Pancreas (tissue), 10 donors: ENCODE measurements around the gene ATF2. TPM values are rescaled to one million over a fixed set of nuclear protein-coding genes. Genes with fewer than 3 reads are reported as not detected.
"Not testable (repeated sequence)": the region's sequence is repeated elsewhere in the genome, so short reads cannot be mapped to it uniquely, and the experiment has no call there.

Experiments
- ATAC-seq, 4 donors: fragments of 200-7000 bp; cut with Tn5 transposase; one replicate each; pipeline versions ENCODE4 v1.8.0 to v1.9.1; 2020; ENCODE audit warnings: mild to moderate bottlenecking in 4 of 4, moderate library complexity in 4 of 4
- DNase-seq, 6 donors: peaks; one replicate each; pipeline ENCODE4 v3.0.0-alpha.2; 2020
- FAIRE-seq: peaks from 2 replicates; lab custom pipeline; 2012; peaks lifted over from hg19 to GRCh38; lab: Jason Lieb, UNC
- H3K27ac ChIP-seq, 4 donors: fragments of 200-600 bp; sonication (generic); 1 replicate in 3 of 4; 2 replicates in 1 of 4; pipeline versions ENCODE4 v1.5.0 to v1.8.0; 2020
- H3K27me3 ChIP-seq, 4 donors: fragments of 200-600 bp; one replicate each; pipeline ENCODE4 v1.8.0; 2021
- H3K36me3 ChIP-seq, 3 donors: fragments of 200-600 bp; sonication (generic) in 1 of 3; one replicate each; pipeline versions ENCODE4 v1.5.0 to v1.8.0; 2020 to 2021
- H3K4me1 ChIP-seq, 3 donors: fragments of 200-600 bp; one replicate each; pipeline ENCODE4 v1.8.0; 2021
- H3K4me3 ChIP-seq, 4 donors: fragments of 200-600 bp; sonication (generic) in 2 of 4; one replicate each; pipeline versions ENCODE4 v1.5.0 to v1.8.0; 2020 to 2021
- H3K9me3 ChIP-seq, 4 donors: fragments of 200-600 bp; one replicate each; pipeline ENCODE4 v1.8.0; 2021
- CTCF ChIP-seq, 4 donors: fragments of 200-600 bp; sonication (generic) in 3 of 4; IDR thresholded peaks; one replicate each; pipeline versions ENCODE4 v1.5.0 to v1.8.0; 2021; ENCODE audit warnings: antibody characterized with exemption in 4 of 4
- WGBS, 2 donors: extraction: QIAGEN DNeasy Blood & Tissue Kit; methylation state at CpG; one replicate each; pipeline ENCODE4 v1.1.7; 2013; 5-methylcytosine and 5-hydroxymethylcytosine counted together
- intact Hi-C, 3 donors: fragments of 100-400 bp; cut with DNase I; formaldehyde crosslinking; loops; one replicate each; pipeline versions ENCODE4 v1.11.1 to v1.14.2; 2022
- polyA plus RNA-seq, 2 donors: library from polyadenylated mRNA; stranded (reverse); fragments of 200-250 nt; gene quantifications; one replicate each; pipeline ENCODE4 v1.2.3, GENCODE V29; 2013
- total RNA-seq, 6 donors: library from RNA; stranded (reverse); fragmentation: NEBNext Ultra II Directional in 4 of 6; extraction: Animal tissue kit (Norgen Biotek cat#: 25700) in 4 of 6; gene quantifications; one replicate each; pipeline versions ENCODE4 v1.2.1 to v1.2.4, GENCODE V29; 2021 to 2023
- donor health status: healthy with polysubstance abuse.
- donor health status: DM: no; HTN: no; CAD: no; lungs with moderate emphysema.
- donor health status: DM: no; HTN: no; CAD: no.
- donor health status: control.
- donor health status: control.
- donor health status: Bipolar disorder and iron deficiency.
- donor health status: DM: yes; HTN: yes; CAD: no.
- donor health status: DM: no; HTN: no; CAD: no.
- donor health status: DM: no; HTN: no; CAD: no.
- donor health status: DM: yes; HTN: yes; CAD: no.

The ATF2 gene
- total and polyA plus RNA-seq, 8 donors, result 7.9 to 36.1 (median 22.7) TPM

DNA sequence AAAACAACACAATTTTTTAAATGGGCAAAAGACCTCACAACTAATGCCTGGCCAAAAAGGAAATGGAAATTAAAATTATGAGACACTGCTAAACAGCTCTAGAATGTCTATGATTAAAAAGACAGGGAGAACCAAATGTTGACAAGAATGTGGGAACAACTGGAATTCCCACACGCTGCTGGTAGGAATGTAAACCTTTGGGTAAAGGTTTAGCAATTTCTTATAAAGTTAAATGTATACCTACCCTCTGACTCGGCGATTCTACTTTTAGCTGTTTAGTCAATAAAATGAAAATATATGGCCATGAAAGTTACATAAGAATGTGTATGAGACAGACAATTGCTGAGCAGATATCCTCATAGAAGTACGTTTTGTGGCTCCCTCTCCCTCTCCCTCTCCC lies 60.9 kb downstream of the ATF2 start:
- intact Hi-C loops, result no loop called here
- Histone ChIP-seq H3K4me1 (no peaks in the 10 kb centered on the region), H3K4me3 (no peak overlapping the region), H3K27ac (no peak overlapping the region), H3K36me3 (peaks cover 0 to 9% (median 0%) of the 10 kb centered on the region in 3 donors), H3K9me3 (no peaks in the 10 kb centered on the region), H3K27me3 (no peaks in the 10 kb centered on the region)
- 95 to 98% methylated on average over 4 of the region's 4 CpGs for WGBS, 2 donors
- DNase-seq, result no peak
- ATAC-seq, result no peak
- no peak for TF ChIP-seq CTCF (IDR thresholded peaks at IDR 0.05)
- FAIRE-seq, result no peak

DNA sequence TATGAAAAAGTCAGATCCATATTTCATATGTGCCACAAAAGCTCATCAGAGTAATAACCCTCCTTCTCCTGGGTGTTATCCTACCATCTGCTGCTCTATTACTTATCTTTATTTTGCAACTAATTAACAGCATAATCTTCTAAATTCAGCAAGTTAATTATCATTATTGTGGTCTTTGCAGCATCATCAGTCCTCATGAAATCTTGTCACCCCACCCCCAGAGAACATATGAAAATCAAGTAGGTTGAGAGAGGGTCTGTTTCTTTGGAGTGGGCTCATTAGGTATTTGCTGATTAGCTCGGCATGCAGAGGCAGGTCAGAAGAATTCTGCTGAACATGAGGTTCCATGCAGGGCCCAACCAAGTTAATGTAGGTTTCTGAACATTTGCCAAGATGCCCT lies 64.8 kb downstream of the ATF2 start:
- Histone ChIP-seq H3K27me3 (no peaks in the 10 kb centered on the region), H3K36me3 (no peaks in the 10 kb centered on the region), H3K9me3 (no peaks in the 10 kb centered on the region), H3K4me1 (no peaks in the 10 kb centered on the region), H3K27ac (no peak overlapping the region), H3K4me3 (no peak overlapping the region)
- FAIRE-seq, result no peak
- no peak for ATAC-seq
- DNase-seq, result no peak
- TF ChIP-seq CTCF (IDR thresholded peaks at IDR 0.05), result no peak
- intact Hi-C loops, result no loop called here
- WGBS, 2 donors, result 90 to 97% methylated on average over 1 of the region's 1 CpG

DNA sequence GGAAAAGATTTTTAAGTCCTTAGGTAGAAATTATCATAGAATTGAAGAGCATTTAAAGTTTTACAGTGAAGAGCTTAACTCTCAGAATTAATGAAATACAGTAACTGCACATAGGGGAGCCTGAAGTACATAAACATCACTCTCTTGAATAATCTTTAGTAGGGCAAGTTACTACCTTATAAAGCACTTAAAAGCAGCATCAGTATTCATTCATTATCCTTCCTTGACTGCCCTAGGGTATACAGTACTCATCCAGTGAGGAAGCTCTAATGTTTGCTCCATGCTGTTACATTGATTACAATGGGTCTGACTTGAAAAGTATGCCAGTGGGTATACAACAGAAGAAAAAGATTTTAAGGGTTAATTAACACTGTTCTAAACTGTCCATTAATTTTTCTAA lies 66.5 kb downstream of the ATF2 start:
- TF ChIP-seq CTCF (IDR thresholded peaks at IDR 0.05), result no peak
- intact Hi-C loops, result no loop called here
- Histone ChIP-seq H3K27ac (no peak overlapping the region), H3K27me3 (no peaks in the 10 kb centered on the region), H3K9me3 (no peaks in the 10 kb centered on the region), H3K36me3 (no peaks in the 10 kb centered on the region), H3K4me3 (no peak overlapping the region), H3K4me1 (no peaks in the 10 kb centered on the region)
- ATAC-seq (no peak), DNase-seq (no peak), FAIRE-seq (no peak)

DNA sequence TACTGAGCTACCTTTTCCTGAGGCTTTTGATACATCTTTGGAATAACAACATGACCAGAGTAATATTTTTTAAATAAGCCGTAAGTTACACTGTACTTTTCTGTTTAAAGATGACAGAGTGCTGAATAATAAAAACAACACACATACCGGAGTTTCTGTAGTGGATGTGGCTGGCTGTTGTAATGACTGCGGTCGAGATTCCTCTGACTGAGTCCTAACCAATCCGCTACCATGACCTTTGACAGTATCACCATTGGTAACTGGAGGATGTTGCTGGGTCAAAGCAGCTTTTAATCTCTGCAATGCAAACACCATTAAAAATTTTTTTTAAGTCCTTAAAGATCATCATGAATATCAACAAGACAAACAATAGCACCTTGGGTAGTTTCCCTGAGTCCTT lies 70.7 kb downstream of the ATF2 start:
- 92 to 93% methylated on average over 5 of the region's 5 CpGs for WGBS, 2 donors
- no peaks in the 10 kb centered on the region for H3K4me1 ChIP-seq
- ATAC-seq, result no peak
- no peak for TF ChIP-seq CTCF (IDR thresholded peaks at IDR 0.05)
- H3K27me3 ChIP-seq, result no peaks in the 10 kb centered on the region
- no peak for FAIRE-seq
- H3K36me3 ChIP-seq, result peaks cover 0 to 10% (median 0%) of the 10 kb centered on the region in 3 donors
- intact Hi-C loops, result no loop called here
- no peak overlapping the region for H3K27ac ChIP-seq
- H3K4me3 ChIP-seq, result no peak overlapping the region
- H3K9me3 ChIP-seq, result no peaks in the 10 kb centered on the region
- DNase-seq, result no peak

DNA sequence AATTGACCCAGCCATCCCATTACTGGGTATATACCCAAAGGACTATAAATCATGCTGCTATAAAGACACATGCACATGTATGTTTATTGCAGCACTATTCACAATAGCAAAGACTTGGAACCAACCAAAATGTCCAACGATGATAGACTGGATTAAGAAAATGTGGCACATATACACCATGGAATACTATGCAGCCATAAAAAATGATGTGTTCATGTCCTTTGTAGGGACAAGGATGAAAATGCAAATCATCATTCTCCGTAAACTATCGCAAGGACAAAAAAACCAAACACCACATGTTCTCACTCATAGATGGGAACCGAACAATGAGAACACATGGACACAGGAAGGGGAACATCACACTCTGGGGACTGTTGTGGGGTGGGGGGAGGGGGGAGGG lies 83.9 kb downstream of the ATF2 start:
- FAIRE-seq, H3K36me3 ChIP-seq, DNase-seq, H3K27ac ChIP-seq, H3K9me3 ChIP-seq, ATAC-seq, H3K4me3 ChIP-seq, H3K27me3 ChIP-seq, intact Hi-C loops, H3K4me1 ChIP-seq: not testable (repeated sequence)
- 98 to 99% methylated on average over 4 of the region's 4 CpGs for WGBS, 2 donors

DNA sequence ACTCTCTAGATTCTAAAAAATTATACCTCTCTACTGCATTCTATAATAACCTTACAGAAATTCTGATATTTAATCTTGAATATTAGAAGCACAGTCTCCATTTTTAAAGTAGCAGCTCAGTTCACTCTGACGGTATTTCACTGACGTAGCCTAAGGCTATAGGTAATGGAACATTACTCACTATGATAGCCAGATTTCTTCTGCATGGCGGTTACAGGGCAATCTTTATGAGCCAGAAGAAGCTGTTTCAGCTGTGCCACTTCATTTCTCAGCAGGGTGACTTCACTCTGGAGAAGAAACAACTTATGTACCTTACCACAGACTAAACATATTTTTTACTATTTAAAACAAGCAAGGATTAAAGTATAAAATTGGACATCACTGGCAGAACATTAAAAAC lies 87.5 kb downstream of the ATF2 start:
- ATAC-seq (no peak), FAIRE-seq (no peak), DNase-seq (no peak)
- Histone ChIP-seq H3K9me3 (no peaks in the 10 kb centered on the region), H3K36me3 (peaks cover 0 to 23% (median 0%) of the 10 kb centered on the region in 3 donors), H3K27ac (no peak overlapping the region), H3K4me1 (no peaks in the 10 kb centered on the region), H3K4me3 (no peak overlapping the region), H3K27me3 (no peaks in the 10 kb centered on the region)
- WGBS, 2 donors, result 95% methylated on average over 3 of the region's 3 CpGs
- TF ChIP-seq CTCF (IDR thresholded peaks at IDR 0.05), result no peak
- intact Hi-C loops, result no loop called here
